A673 (cell line): ENCODE results near the gene NRG3. TPM values are rescaled to one million over a fixed set of nuclear protein-coding genes. Genes with fewer than 3 reads are reported as not detected.

Source experiments
- BruUV-seq: library from RNA; stranded (reverse); fragments of 400-500 nt; replicated peaks from 2 replicates; lab custom pipeline; 2021; lab: Mats Ljungman, UMichigan
- CTCF ChIA-PET: fragments of 300-600 bp; sonication (Branson Sonifier 250); formaldehyde crosslinking; loops from one replicate; lab custom pipeline; 2022; ENCODE audit warnings: antibody characterized with exemption; lab: Charles Lee
- POLR2A ChIA-PET: fragments of 300-600 bp; sonication (Branson Sonifier 250); formaldehyde crosslinking; loops from one replicate; lab custom pipeline; 2022; ENCODE audit warnings: antibody characterized with exemption; ENCODE audit not compliant: low non-redundant PET; lab: Charles Lee
- DNase-seq: peaks from one replicate; pipeline ENCODE4 v3.0.0-alpha.2; 2015; ENCODE audit warnings: low spot score
- H3K27ac ChIP-seq: fragments of 200-600 bp; sonication (generic); 2 replicates; pipeline ENCODE4 v1.5.1; 2016; ENCODE audit warnings: mixed run types, low read depth, mild to moderate bottlenecking, mixed read lengths, antibody characterized with exemption, low read length; ENCODE audit not compliant: poor library complexity, severe bottlenecking
- H3K27me3 ChIP-seq: fragments of 200-600 bp; sonication (generic); replicated peaks from 2 replicates; pipeline ENCODE4 v1.6.1; 2017; ENCODE audit warnings: mixed run types, low read depth, mild to moderate bottlenecking, mixed read lengths, antibody characterized with exemption, low read length; ENCODE audit not compliant: insufficient read depth, poor library complexity
- H3K36me3 ChIP-seq: fragments of 200-600 bp; sonication (generic); 2 replicates; pipeline ENCODE4 v1.6.1; 2016; ENCODE audit warnings: mixed run types, mild to moderate bottlenecking, mixed read lengths, antibody characterized with exemption, low read length; ENCODE audit not compliant: insufficient read depth, poor library complexity, severe bottlenecking
- H3K4me1 ChIP-seq: fragments of 200-600 bp; sonication (generic); 2 replicates; pipeline ENCODE4 v1.6.1; 2017; ENCODE audit warnings: mixed run types, mild to moderate bottlenecking, mixed read lengths, antibody characterized with exemption, low read length; ENCODE audit not compliant: insufficient read depth, poor library complexity, severe bottlenecking
- H3K4me3 ChIP-seq: fragments of 200-600 bp; sonication (generic); 2 replicates; pipeline ENCODE4 v1.5.1; 2016; ENCODE audit warnings: low read depth, mixed run types, mild to moderate bottlenecking, mixed read lengths, low read length; ENCODE audit not compliant: poor library complexity, severe bottlenecking
- H3K9me3 ChIP-seq: fragments of 200-600 bp; sonication (generic); 2 replicates; pipeline ENCODE4 v1.6.1; 2016; ENCODE audit warnings: mixed run types, low read depth, mild to moderate bottlenecking, mixed read lengths, antibody characterized with exemption, low read length; ENCODE audit not compliant: poor library complexity, severe bottlenecking
- EZH2 ChIP-seq: fragments of 200-600 bp; sonication (generic); IDR thresholded peaks from 2 replicates; pipeline ENCODE4 v1.6.1; 2017; ENCODE audit warnings: borderline replicate concordance, low read depth, mild to moderate bottlenecking, mixed read lengths, antibody characterized with exemption, low read length; ENCODE audit not compliant: poor library complexity, severe bottlenecking
- intact Hi-C: fragments of 100-400 bp; cut with micrococcal nuclease; formaldehyde crosslinking; loops from one replicate; pipeline ENCODE4 v1.10.0; 2022; ENCODE audit not compliant: unreplicated experiment
- total RNA-seq: library from RNA; stranded (reverse); gene quantifications from 2 replicates; pipeline ENCODE4 v1.2.3, GENCODE V29; 2021
- TF ChIP-seq, protein P1 (sequence below): fragments of 300-800, 200-600 bp; sonication (generic); conservative IDR thresholded peaks from 2 replicates; pipeline ENCODE4 v1.5.1; 2017; ENCODE audit warnings: low read depth, mild to moderate bottlenecking, antibody characterized with exemption, low read length, moderate library complexity, mixed read lengths

The NRG3 gene
- total RNA-seq, 1 experiment from 2014 or later, result not detected

DNA sequence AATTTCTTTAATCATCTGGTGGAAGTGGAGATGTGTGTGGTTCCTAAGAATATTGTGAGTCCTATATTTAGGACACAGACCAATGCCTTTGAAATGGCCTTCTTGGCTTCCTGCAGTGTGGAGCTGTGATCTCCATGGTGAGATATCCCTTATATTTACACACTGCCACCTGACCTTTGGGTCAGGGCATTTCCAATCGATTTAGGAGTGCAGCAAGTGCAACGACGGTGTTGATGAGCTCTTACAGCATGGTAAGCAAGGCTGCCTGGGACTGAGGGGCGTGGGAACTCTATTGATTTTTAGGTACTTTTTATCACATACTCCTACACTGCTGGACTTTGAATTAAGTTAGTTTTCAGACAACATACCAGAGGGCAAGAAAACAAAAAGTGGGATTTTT is 146.0 kb downstream of the NRG3 start:
- TF ChIP-seq EZH2, result no peak
- TF ChIP-seq, protein P1, sequence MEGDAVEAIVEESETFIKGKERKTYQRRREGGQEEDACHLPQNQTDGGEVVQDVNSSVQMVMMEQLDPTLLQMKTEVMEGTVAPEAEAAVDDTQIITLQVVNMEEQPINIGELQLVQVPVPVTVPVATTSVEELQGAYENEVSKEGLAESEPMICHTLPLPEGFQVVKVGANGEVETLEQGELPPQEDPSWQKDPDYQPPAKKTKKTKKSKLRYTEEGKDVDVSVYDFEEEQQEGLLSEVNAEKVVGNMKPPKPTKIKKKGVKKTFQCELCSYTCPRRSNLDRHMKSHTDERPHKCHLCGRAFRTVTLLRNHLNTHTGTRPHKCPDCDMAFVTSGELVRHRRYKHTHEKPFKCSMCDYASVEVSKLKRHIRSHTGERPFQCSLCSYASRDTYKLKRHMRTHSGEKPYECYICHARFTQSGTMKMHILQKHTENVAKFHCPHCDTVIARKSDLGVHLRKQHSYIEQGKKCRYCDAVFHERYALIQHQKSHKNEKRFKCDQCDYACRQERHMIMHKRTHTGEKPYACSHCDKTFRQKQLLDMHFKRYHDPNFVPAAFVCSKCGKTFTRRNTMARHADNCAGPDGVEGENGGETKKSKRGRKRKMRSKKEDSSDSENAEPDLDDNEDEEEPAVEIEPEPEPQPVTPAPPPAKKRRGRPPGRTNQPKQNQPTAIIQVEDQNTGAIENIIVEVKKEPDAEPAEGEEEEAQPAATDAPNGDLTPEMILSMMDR, result no peak
- ChIA-PET POLR2A (no interaction called here), CTCF (no interaction called here)
- Histone ChIP-seq H3K4me1 (no peaks in the 10 kb centered on the region), H3K4me3 (no peak overlapping the region), H3K27ac (no peak overlapping the region), H3K27me3 (no peaks in the 10 kb centered on the region), H3K9me3 (peaks cover 5% of the 10 kb centered on the region), H3K36me3 (no peaks in the 10 kb centered on the region)
- intact Hi-C loops, result no loop called here
- BruUV-seq, result no TSS peak
- DNase-seq, result no peak

DNA sequence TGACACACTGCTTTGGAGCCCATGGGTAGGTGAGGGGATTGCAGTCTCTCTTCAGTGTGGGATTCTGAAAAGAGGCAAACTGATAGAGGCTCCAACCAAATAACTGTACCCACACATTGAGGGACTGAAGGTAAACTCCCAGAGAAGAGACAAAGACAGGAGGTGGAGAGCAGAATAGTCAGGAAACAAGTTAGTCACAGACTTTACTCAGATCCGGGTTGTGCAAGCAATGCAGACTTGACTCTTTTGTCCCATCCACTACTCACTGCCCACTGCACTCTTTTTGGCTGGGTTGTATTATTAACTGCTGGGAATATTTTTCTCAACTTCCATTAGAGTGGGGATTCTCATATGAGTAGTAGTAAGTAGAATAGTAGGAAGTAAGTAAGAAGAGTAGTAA is 152.7 kb downstream of the NRG3 start:
- CTCF ChIA-PET, result no interaction called here
- Histone ChIP-seq H3K4me3 (no peak overlapping the region), H3K27ac (no peak overlapping the region), H3K36me3 (no peaks in the 10 kb centered on the region), H3K4me1 (no peaks in the 10 kb centered on the region), H3K9me3 (peaks cover 8% of the 10 kb centered on the region), H3K27me3 (no peaks in the 10 kb centered on the region)
- TF ChIP-seq EZH2, result no peak
- TF ChIP-seq, protein P1, result no peak
- intact Hi-C loops, result no loop called here
- BruUV-seq, result no TSS peak
- no peak for DNase-seq
- POLR2A ChIA-PET, result no interaction called here

DNA sequence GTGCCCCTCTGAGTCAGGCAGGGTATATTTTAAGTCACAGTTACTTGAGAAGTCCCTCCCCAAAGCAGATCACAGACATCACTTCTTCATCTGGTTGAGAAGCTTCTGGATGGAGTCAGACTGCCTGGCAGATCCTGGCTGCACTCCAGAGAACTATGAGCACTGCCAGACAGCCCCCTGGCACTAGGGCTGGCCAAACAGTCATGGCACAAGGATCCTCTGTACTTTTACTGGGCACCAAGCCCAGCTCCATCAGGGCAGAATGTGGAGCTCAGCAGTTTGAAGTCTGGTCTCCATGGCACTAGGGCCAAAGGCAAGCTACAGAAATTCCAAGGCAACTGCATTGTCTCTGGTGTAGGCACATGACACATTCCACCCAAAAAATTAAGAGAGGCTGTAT is 162.1 kb downstream of the NRG3 start:
- intact Hi-C loops, result no loop called here
- no peak for DNase-seq
- Histone ChIP-seq H3K27me3 (no peaks in the 10 kb centered on the region), H3K27ac (no peak overlapping the region), H3K4me1 (no peaks in the 10 kb centered on the region), H3K4me3 (no peak overlapping the region), H3K36me3 (no peaks in the 10 kb centered on the region), H3K9me3 (peaks cover 9% of the 10 kb centered on the region)
- BruUV-seq, result no TSS peak
- TF ChIP-seq, protein P1, result no peak
- TF ChIP-seq EZH2, result no peak
- POLR2A ChIA-PET, result no interaction called here
- CTCF ChIA-PET, result no interaction called here
